MM.1S (cell line): Measurements from ENCODE around the gene UBE2S.
A peak's percentile ranks its signal among the peaks of the same experiment; 100 is the strongest.

Source experiments
- DNase-seq: peaks from one replicate; pipeline ENCODE4 v3.0.0-alpha.2; 2015
- H2AFZ ChIP-seq: fragments of 300-600 bp; sonication (generic); 2 replicates; pipeline ENCODE4 v1.6.0; 2016; ENCODE audit warnings: antibody characterized with exemption, low read length
- H3F3A ChIP-seq: fragments of 300-600 bp; sonication (generic); 2 replicates; pipeline ENCODE4 v1.6.1; 2016; ENCODE audit warnings: mild to moderate bottlenecking, antibody characterized with exemption, low read length, moderate library complexity, mixed read lengths; ENCODE audit not compliant: insufficient read depth
- H3K27ac ChIP-seq: fragments of 300-600 bp; sonication (generic); 2 replicates; pipeline ENCODE4 v1.5.1; 2016; ENCODE audit warnings: mild to moderate bottlenecking, low read length
- H3K27me3 ChIP-seq: fragments of 300-600 bp; sonication (generic); replicated peaks from 2 replicates; pipeline ENCODE4 v1.6.0; 2016; ENCODE audit warnings: low read length; ENCODE audit not compliant: insufficient read depth
- H3K36me3 ChIP-seq: fragments of 300-600 bp; sonication (generic); replicated peaks from 2 replicates; pipeline ENCODE4 v1.6.1; 2016; ENCODE audit warnings: mild to moderate bottlenecking, low read length, mixed read lengths; ENCODE audit not compliant: insufficient read depth
- H3K4me1 ChIP-seq: fragments of 300-600 bp; sonication (generic); 2 replicates; pipeline ENCODE4 v1.6.1; 2016; ENCODE audit warnings: low read length, mixed read lengths
- H3K4me2 ChIP-seq: fragments of 300-600 bp; sonication (generic); 2 replicates; pipeline ENCODE4 v1.6.0; 2016; ENCODE audit warnings: low read depth, low read length
- H3K4me3 ChIP-seq: fragments of 300-600 bp; sonication (generic); 2 replicates; pipeline ENCODE4 v1.5.1; 2016; ENCODE audit warnings: low read length, mixed read lengths
- H3K79me2 ChIP-seq: fragments of 300-600 bp; sonication (generic); 2 replicates; pipeline ENCODE4 v1.6.1; 2016; ENCODE audit warnings: mixed run types, low read length, mixed read lengths
- H3K9ac ChIP-seq: fragments of 300-600 bp; sonication (generic); 2 replicates; pipeline ENCODE4 v1.6.1; 2016; ENCODE audit warnings: low read length, mixed read lengths
- H3K9me2 ChIP-seq: fragments of 300-600 bp; sonication (generic); replicated peaks from 2 replicates; pipeline ENCODE4 v1.6.1; 2016; ENCODE audit warnings: mild to moderate bottlenecking, low read length, mixed read lengths; ENCODE audit not compliant: insufficient read depth
- H3K9me3 ChIP-seq: fragments of 300-600 bp; sonication (generic); replicated peaks from 2 replicates; pipeline ENCODE4 v1.6.1; 2016; ENCODE audit warnings: mild to moderate bottlenecking, low read length, mixed read lengths; ENCODE audit not compliant: insufficient read depth
- H4K20me1 ChIP-seq: fragments of 300-600 bp; sonication (generic); 2 replicates; pipeline ENCODE4 v1.6.1; 2016; ENCODE audit warnings: mild to moderate bottlenecking, low read length, moderate library complexity, mixed read lengths; ENCODE audit not compliant: insufficient read depth
- EZH2 ChIP-seq: fragments of 300-600 bp; sonication (generic); optimal IDR thresholded peaks from 2 replicates; pipeline ENCODE3; 2017; ENCODE audit warnings: low read depth, mild to moderate bottlenecking, antibody characterized with exemption, low read length, mixed read lengths
- EZH2phosphoT487 ChIP-seq: fragments of 300-600 bp; sonication (generic); IDR thresholded peaks from 2 replicates; pipeline ENCODE4 v1.6.1; 2018; ENCODE audit warnings: antibody characterized with exemption, low read length
- TF ChIP-seq, protein P1 (sequence below): fragments of 300-600 bp; sonication (generic); IDR thresholded peaks from 2 replicates; pipeline ENCODE4 v1.5.1; 2016; ENCODE audit warnings: antibody characterized with exemption, low read length, mixed read lengths

Gene UBE2S

DNA sequence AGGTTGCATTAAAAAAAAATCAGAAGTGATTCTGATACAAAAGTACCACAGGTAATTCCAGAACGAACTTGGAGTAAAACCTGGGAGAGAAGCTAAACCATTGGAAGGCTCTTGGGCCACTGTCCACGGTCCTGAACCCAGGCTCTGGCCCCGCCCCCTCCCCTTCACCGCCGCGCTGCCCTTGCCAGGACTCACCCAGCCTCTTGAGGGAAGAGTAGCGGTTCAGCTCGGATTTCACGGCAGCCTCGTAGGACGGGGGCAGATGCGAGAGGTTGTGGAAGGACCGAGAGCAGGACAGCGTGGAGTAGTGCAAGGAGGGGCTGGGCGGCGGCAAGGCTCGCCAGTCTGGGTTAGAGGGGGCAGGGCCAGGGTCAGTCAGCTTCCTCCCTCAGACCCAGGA is 29.8 kb upstream of the UBE2S start:
- TF ChIP-seq EZH2phosphoT487: no peak
- TF ChIP-seq, protein P1, sequence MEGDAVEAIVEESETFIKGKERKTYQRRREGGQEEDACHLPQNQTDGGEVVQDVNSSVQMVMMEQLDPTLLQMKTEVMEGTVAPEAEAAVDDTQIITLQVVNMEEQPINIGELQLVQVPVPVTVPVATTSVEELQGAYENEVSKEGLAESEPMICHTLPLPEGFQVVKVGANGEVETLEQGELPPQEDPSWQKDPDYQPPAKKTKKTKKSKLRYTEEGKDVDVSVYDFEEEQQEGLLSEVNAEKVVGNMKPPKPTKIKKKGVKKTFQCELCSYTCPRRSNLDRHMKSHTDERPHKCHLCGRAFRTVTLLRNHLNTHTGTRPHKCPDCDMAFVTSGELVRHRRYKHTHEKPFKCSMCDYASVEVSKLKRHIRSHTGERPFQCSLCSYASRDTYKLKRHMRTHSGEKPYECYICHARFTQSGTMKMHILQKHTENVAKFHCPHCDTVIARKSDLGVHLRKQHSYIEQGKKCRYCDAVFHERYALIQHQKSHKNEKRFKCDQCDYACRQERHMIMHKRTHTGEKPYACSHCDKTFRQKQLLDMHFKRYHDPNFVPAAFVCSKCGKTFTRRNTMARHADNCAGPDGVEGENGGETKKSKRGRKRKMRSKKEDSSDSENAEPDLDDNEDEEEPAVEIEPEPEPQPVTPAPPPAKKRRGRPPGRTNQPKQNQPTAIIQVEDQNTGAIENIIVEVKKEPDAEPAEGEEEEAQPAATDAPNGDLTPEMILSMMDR: no peak
- TF ChIP-seq EZH2: no peak
- no peaks in the 10 kb centered on the region for H3K36me3 ChIP-seq
- H2AFZ ChIP-seq: no peak overlapping the region
- peak; percentile 48 for DNase-seq
- no peak overlapping the region for H3K4me3 ChIP-seq
- H3K4me1 ChIP-seq: no peaks in the 10 kb centered on the region
- H4K20me1 ChIP-seq: no peaks in the 10 kb centered on the region
- H3F3A ChIP-seq: no peaks in the 10 kb centered on the region
- H3K9ac ChIP-seq: no peak overlapping the region
- no peak overlapping the region for H3K27ac ChIP-seq
- no peaks in the 10 kb centered on the region for H3K9me3 ChIP-seq
- H3K27me3 ChIP-seq: peaks cover 36% of the 10 kb centered on the region
- no peaks in the 10 kb centered on the region for H3K9me2 ChIP-seq
- H3K79me2 ChIP-seq: no peaks in the 10 kb centered on the region
- no peak overlapping the region for H3K4me2 ChIP-seq

DNA sequence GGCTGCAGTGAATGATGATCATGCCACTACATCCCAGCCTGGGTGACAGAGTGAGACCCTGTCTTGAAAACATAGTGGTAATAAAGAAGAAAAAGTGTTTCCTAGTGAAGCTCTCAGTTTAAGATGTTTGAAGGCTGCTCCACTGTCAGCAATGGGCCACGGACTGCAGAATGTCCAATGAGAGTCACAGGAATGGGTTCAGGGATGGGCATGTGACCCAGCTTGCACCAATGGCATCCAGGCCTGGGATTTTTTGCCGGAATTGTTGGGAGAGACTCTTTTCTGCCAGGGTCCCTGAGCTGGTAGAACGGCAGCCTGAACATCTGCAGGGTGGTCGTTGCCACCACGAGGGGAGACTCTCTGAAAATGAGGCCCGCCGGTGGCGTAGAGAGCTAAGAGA is 29.3 kb upstream of the UBE2S start:
- TF ChIP-seq EZH2: no peak
- TF ChIP-seq EZH2phosphoT487: no peak
- TF ChIP-seq, protein P1: no peak
- Histone ChIP-seq H3K4me3 (no peak overlapping the region), H3K9me3 (no peaks in the 10 kb centered on the region), H2AFZ (no peak overlapping the region), H3K36me3 (no peaks in the 10 kb centered on the region), H3K27ac (no peak overlapping the region), H3K27me3 (peaks cover 34% of the 10 kb centered on the region), H3K4me2 (no peak overlapping the region), H4K20me1 (no peaks in the 10 kb centered on the region), H3K9ac (no peak overlapping the region), H3F3A (no peaks in the 10 kb centered on the region), H3K4me1 (no peaks in the 10 kb centered on the region), H3K79me2 (no peaks in the 10 kb centered on the region), H3K9me2 (no peaks in the 10 kb centered on the region)
- no peak for DNase-seq

DNA sequence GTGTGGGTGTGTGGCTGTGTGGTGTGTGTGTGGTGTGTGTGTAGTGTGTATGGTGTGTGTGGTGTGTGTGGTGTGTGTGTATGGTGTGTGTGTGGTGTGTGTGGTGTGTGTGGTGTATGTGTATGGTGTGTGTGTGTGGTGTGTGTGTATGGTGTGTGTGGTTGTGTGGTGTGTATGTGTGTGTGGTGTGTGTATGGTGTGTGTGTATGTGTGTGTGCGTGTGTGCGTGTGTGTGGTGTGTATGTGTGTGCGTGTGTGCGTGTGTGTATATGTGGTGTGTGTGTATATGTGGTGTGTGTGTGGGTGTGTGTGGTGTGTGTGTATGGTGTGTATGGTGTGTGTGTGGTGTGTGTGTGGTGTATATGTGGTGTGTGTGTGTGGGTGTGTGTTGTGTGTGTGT is 27.4 kb upstream of the UBE2S start:
- no peak overlapping the region for H3K4me2 ChIP-seq
- TF ChIP-seq EZH2phosphoT487: no peak
- TF ChIP-seq EZH2: no peak
- TF ChIP-seq, protein P1: no peak
- H3K27me3 ChIP-seq: peaks cover 25% of the 10 kb centered on the region
- H3K27ac ChIP-seq: no peak overlapping the region
- no peaks in the 10 kb centered on the region for H3K36me3 ChIP-seq
- no peaks in the 10 kb centered on the region for H3F3A ChIP-seq
- no peaks in the 10 kb centered on the region for H3K9me2 ChIP-seq
- H3K79me2 ChIP-seq: no peaks in the 10 kb centered on the region
- H3K4me1 ChIP-seq: no peaks in the 10 kb centered on the region
- H3K9ac ChIP-seq: no peak overlapping the region
- H4K20me1 ChIP-seq: no peaks in the 10 kb centered on the region
- H3K9me3 ChIP-seq: no peaks in the 10 kb centered on the region
- H3K4me3 ChIP-seq: no peak overlapping the region
- no peak overlapping the region for H2AFZ ChIP-seq
- DNase-seq: no peak
